ENCODE data around the gene TTC9C.

The TTC9C gene, protein sequence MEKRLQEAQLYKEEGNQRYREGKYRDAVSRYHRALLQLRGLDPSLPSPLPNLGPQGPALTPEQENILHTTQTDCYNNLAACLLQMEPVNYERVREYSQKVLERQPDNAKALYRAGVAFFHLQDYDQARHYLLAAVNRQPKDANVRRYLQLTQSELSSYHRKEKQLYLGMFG

DNA sequence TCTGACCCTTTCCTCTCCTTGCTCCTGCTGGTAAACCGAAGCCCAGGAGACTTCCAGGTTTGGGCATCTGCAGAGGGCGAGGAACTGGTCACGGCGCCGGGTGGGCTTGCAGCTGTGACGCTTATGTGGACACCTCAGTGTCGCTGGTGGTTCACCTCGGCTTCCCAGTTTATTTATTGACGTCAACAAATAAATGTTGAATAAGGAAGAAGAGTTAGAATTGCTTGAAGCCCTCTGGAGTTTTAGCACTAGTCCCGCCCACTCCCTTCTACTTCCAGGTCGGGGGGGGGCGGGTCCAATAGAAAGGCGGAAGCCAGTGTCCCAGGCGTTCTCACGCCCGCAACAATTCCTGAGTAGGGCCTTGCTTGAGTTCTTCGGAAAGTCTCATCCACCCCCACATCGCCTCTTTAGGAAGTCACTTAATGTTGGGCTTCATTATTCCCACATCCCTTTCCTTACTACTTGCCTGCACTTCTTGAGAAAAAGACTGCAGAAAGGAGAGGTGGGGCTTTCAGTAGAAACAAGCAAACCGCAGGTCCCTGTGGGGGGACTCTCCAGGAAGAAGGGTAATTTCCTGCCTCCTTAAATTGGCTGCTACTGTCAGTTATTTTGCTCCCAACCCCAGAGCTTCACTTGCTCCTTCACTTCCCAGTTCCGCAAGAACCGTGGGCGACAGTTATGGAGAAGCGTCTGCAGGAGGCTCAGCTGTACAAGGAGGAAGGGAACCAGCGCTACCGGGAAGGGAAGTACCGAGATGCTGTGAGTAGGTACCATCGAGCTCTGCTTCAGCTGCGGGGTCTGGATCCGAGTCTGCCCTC is at the start of gene TTC9C:
Gene TTC9C (plus strand): TSS at position 316 of the 818 bp plus-strand sequence. CDS start 363 bp downstream, at position 679.
- DNase-seq (ENCODE audit: low spot score), result peak; percentile 83
- TF ChIP-seq, protein P1, sequence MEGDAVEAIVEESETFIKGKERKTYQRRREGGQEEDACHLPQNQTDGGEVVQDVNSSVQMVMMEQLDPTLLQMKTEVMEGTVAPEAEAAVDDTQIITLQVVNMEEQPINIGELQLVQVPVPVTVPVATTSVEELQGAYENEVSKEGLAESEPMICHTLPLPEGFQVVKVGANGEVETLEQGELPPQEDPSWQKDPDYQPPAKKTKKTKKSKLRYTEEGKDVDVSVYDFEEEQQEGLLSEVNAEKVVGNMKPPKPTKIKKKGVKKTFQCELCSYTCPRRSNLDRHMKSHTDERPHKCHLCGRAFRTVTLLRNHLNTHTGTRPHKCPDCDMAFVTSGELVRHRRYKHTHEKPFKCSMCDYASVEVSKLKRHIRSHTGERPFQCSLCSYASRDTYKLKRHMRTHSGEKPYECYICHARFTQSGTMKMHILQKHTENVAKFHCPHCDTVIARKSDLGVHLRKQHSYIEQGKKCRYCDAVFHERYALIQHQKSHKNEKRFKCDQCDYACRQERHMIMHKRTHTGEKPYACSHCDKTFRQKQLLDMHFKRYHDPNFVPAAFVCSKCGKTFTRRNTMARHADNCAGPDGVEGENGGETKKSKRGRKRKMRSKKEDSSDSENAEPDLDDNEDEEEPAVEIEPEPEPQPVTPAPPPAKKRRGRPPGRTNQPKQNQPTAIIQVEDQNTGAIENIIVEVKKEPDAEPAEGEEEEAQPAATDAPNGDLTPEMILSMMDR (IDR thresholded peaks at IDR 0.05; ENCODE audit: borderline replicate concordance, control extremely low read depth, extremely low read depth, insufficient read depth, missing control alignments), result no peak
- in situ Hi-C loops (cut with MboI; ENCODE audit: low sequenced_read_pairs, unreplicated experiment), result no loop called here

- TF ChIP-seq, protein P1 (IDR thresholded peaks at IDR 0.05; ENCODE audit: borderline replicate concordance, control extremely low read depth, extremely low read depth, insufficient read depth, missing control alignments), result no peak
- in situ Hi-C loops (cut with MboI; ENCODE audit: low sequenced_read_pairs, unreplicated experiment), result no loop called here
- peak; percentile 94 for DNase-seq (ENCODE audit: low spot score)
Measured at GRCh38 chr11:62678770-62679696, 49.3 kb upstream of the TTC9C start, which contains the start of gene UBXN1. Gene UBXN1, minus strand, starts transcription at chr11:62679073. Its CDS starts 150 bp downstream, at chr11:62678923.

DNA sequence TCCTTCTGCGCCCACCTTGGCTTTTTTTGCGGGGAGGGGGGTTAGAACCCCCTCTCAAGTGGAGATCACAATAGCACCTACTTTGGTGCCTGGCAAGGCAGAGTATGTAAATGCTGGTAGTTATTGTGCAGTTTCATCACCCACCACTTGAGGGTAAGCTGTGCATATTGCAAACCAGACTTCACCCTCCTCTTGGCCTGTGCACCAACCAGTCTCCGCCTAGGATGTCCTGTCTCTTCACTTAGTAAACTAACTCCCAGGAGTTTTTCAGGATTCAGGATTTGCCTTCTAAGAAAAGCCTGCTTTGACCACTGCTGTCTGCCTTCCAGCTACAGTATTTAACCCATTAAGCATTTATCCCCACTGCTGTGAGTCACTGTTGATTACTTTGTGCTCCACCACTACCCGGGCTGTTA is 47.5 kb upstream of the TTC9C start:
- in situ Hi-C loops (cut with MboI; ENCODE audit: low sequenced_read_pairs, unreplicated experiment), result no loop called here
- TF ChIP-seq, protein P1 (IDR thresholded peaks at IDR 0.05; ENCODE audit: borderline replicate concordance, control extremely low read depth, extremely low read depth, insufficient read depth, missing control alignments), result peak; percentile 28
- DNase-seq (ENCODE audit: low spot score), result peak; percentile 64

GRCh38 chr11:62682518-62682917 is 45.8 kb upstream of the TTC9C start:
- TF ChIP-seq, protein P1 (IDR thresholded peaks at IDR 0.05; ENCODE audit: borderline replicate concordance, control extremely low read depth, extremely low read depth, insufficient read depth, missing control alignments), result no peak
- DNase-seq (ENCODE audit: low spot score), result no peak
- in situ Hi-C loops (cut with MboI; ENCODE audit: low sequenced_read_pairs, unreplicated experiment), result no loop called here

GRCh38 chr11:62687508-62688396 is 40.5 kb upstream of the TTC9C start:
- in situ Hi-C loops (cut with MboI; ENCODE audit: low sequenced_read_pairs, unreplicated experiment), result no loop called here
- no peak for DNase-seq (ENCODE audit: low spot score)
- TF ChIP-seq, protein P1 (IDR thresholded peaks at IDR 0.05; ENCODE audit: borderline replicate concordance, control extremely low read depth, extremely low read depth, insufficient read depth, missing control alignments), result no peak
